RWPE1 (cell line): ENCODE measurements around the gene TEX22.

ENCODE experiments used
- CTCF ChIA-PET: fragments of 350-600 bp; sonication (Branson Sonifier 250); formaldehyde crosslinking; extraction: SDS; loops from one replicate; lab custom pipeline; 2021; lab: Yijun Ruan, JAX
- POLR2A ChIA-PET: fragments of 400-600 bp; formaldehyde crosslinking; extraction: SDS; loops from one replicate; lab custom pipeline; 2020; ENCODE audit warnings: antibody characterized with exemption; ENCODE audit not compliant: low non-redundant PET; lab: Yijun Ruan, JAX
- DNase-seq: peaks from one replicate; pipeline ENCODE4 v3.0.0; 2012; ENCODE audit warnings: low spot score
- H3K27ac ChIP-seq: fragments of 450-650 bp; 2 replicates; pipeline ENCODE4 v1.5.1; 2017
- TF ChIP-seq, protein P1 (sequence below): fragments of 450-650 bp; conservative IDR thresholded peaks from 2 replicates; pipeline ENCODE4 v1.5.1; 2017; ENCODE audit warnings: low read depth, mild to moderate bottlenecking

TEX22 gene

DNA sequence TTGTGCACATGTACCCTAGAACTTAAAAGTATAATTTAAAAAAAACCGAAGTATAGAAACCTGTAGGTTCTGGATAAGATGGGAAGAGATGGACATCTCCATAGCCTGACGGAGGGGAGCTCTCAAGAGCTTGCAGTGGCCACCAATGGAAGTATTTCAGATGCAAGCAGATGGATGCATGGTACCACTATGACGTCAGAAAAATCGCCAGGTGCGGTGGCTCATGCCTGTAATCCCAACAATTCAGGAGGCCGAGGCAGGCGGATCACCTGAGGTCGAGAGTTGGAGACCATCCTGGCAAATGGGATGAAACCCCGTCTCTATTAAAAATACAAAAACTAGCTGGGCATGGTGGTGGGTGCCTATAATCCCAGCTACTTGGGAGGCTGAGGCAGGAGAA lies 3.4 kb downstream of the TEX22 start:
- TF ChIP-seq, protein P1, sequence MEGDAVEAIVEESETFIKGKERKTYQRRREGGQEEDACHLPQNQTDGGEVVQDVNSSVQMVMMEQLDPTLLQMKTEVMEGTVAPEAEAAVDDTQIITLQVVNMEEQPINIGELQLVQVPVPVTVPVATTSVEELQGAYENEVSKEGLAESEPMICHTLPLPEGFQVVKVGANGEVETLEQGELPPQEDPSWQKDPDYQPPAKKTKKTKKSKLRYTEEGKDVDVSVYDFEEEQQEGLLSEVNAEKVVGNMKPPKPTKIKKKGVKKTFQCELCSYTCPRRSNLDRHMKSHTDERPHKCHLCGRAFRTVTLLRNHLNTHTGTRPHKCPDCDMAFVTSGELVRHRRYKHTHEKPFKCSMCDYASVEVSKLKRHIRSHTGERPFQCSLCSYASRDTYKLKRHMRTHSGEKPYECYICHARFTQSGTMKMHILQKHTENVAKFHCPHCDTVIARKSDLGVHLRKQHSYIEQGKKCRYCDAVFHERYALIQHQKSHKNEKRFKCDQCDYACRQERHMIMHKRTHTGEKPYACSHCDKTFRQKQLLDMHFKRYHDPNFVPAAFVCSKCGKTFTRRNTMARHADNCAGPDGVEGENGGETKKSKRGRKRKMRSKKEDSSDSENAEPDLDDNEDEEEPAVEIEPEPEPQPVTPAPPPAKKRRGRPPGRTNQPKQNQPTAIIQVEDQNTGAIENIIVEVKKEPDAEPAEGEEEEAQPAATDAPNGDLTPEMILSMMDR: no peak
- POLR2A ChIA-PET: interaction anchor here (0.7 kb wide), 1 partner anchor 82 kb away, joined by 5 read pairs; no protein-coding TSS in a partner anchor
- CTCF ChIA-PET: no interaction called here
- H3K27ac ChIP-seq: no peak overlapping the region
- no peak for DNase-seq

DNA sequence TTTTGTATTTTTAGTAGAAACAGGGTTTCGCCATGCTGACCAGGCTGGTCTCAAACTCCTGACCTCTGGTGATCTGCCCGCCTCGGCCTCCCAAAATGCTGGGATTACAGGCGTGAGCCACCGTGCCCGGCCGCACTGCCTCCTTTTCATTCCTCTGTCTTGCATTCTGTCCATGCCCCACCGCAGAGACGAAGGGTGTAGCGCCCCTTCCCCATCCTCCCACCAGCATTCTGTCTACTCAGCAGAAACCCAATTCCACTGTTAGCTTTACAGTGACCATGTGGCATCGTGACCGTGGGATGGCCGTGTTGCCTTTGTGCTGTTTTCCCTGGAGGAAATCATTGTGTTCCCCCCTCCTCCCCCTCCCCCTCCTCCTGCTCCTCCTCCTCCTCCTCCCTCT lies 10.3 kb downstream of the TEX22 start:
- ChIA-PET CTCF (interaction anchor here (0.8 kb wide), 2 partner anchors 72 to 82 kb away, joined by 4 to 5 read pairs; no protein-coding TSS in a partner anchor), POLR2A (no interaction called here)
- TF ChIP-seq, protein P1: no peak
- DNase-seq: no peak
- no peak overlapping the region for H3K27ac ChIP-seq

DNA sequence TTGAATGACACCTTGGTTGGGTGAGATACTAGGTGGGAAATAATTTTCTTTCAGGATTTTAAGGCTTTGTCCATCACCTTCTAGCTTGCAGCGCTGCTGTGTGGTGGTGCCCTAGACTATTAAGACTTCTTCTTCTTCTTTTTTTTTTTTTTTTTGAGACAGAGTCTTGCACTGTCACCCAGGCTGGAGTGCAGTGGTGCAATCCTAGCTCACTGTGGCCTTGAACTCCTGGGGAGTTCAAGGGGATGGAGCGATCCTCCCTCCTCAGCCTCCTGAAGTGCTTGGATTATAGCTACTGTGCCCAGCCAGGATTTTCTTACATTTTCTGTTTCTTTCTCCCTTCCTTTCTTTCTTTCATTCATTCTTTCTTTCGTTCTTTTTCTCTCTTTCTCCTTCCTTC lies 11.0 kb downstream of the TEX22 start:
- POLR2A ChIA-PET: no interaction called here
- TF ChIP-seq, protein P1: no peak
- no peak overlapping the region for H3K27ac ChIP-seq
- CTCF ChIA-PET: interaction anchor here (0.8 kb wide), 1 partner anchor 81 kb away, joined by 5 read pairs; no protein-coding TSS in a partner anchor
- DNase-seq: no peak

DNA sequence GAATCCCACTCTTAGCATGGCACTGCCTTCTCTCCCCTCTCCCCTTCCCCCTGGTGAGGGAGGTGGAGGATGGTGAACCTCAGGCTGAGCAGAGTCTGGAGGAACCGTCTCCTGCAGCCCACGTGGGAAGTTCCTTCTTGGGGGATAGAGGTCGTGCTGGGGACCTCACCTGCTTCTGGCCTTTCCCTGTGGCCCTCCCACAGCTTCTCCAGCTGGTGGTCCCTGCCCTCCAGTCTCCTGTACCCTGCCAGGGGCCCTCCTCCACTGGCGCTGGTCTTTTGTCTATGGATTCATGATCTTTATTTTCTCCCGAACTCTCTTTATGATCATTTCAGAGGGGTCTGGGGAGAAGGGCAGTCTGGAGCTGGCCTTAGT lies 12.3 kb downstream of the TEX22 start:
- H3K27ac ChIP-seq: no peak overlapping the region
- TF ChIP-seq, protein P1: no peak
- no peak for DNase-seq
- ChIA-PET POLR2A (no interaction called here), CTCF (interaction anchor here (0.6 to 1.1 kb wide), 2 partner anchors 70 to 296 kb away, joined by 3 to 4 read pairs; no protein-coding TSS in a partner anchor)

DNA sequence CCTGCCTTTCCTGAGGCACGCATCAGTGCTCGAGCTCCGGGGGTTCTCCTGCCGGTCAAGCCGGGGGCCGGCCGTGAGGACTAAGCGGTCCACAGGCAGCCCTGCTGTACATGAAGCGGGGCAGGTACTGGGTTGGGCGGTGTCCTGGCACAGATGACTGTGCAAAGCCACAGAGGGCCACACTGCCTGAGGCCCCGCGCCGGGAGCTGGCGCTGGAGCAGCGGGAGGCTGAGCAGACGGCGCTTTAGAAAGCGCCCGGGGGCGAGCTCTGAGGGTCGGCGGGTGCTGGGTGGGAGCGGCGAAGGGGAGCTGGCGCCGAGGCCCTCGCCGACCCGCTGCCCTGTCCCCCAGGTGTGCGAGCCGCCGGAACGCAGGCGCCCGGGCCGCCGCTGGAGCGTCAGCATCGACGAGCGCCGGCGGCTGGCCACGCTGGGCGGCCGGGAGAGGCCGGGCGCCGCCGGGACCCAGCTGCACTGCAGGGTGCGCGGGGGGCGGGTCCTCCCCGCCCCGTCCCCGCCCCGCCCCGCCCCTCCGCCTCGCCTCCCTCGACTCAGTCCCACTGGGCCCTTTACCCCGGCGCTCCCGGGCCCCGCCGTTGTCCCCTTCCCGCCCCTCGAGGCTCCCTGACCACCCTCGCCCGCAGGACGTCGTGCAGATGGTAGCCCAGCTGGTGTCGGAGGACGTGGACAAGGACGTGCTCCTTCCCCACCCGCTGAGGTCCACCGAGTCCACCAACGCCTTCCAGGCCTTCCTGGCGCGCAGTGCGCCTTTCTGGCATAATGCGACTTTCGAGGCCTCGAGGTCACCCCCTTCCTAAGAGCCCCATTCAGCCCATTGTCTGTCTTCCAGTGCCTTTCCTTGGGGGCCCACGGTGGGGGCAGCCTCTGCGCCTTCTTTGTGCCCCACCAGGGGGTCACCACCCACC lies 12.9 kb downstream of the TEX22 start:
- H3K27ac ChIP-seq: no peak overlapping the region
- TF ChIP-seq, protein P1: no peak
- DNase-seq: peak; percentile 78
- ChIA-PET POLR2A (no interaction called here), CTCF (interaction anchor here (0.6 to 1.1 kb wide), 6 partner anchors 66 to 314 kb away, joined by 3 to 4 read pairs (median 3); no protein-coding TSS in a partner anchor)

DNA sequence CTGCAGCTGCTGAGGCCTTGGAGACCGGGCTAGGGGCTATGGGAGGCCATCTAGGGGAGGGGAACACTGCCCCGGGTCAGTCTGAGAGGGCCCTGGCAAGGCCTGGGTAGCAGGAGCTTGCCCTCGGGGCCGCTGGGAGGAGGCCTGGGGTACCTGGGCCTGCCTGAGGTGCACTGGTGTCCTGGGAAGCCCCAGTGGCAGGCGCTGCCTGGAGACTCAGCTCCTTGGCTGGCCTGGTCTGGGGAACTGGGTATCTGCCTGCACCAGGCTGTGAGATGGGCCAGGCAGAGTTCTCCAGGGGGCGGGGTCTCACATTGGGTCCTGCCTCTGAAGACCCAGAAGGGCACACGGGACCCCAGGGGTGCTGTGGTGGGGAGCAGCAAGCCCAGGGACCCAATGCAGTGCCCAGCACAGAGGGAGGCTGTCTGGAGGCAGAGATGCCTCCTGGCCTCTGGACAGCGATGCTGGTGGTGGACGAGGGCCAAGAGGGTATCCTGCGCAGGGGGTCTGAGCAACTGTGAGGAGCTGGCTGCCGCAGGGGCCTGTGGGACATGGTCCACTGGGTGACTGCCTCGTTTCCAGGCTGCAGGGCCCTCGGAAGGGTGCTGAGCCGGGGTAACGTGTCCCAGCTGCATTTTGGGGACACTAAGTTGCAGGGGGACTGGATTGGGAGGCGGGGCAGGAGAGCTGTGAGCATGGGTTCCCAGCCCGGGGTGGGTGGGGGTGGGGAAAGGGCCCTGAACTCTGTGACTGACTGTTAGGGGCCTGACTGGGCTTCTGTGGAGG lies 13.8 kb downstream of the TEX22 start:
- TF ChIP-seq, protein P1: no peak
- no peak for DNase-seq
- CTCF ChIA-PET: interaction anchor here (0.6 to 0.8 kb wide), 4 partner anchors 65 to 315 kb away, joined by 3 read pairs; no protein-coding TSS in a partner anchor
- no peak overlapping the region for H3K27ac ChIP-seq
- POLR2A ChIA-PET: interaction anchor here (0.6 kb wide), 1 partner anchor 77 kb away, joined by 7 read pairs; no protein-coding TSS in a partner anchor
